A549 (cell line): ENCODE results near the gene SCAMP1. TPM values are rescaled to one million over a fixed set of nuclear protein-coding genes. Genes with fewer than 3 reads are reported as not detected.

Source experiments
- ATAC-seq, 2 experiments: fragments of 200-7000 bp in 1 of 2; fragments of >200 bp in 1 of 2; cut with Nextera tagmentation in 1 of 2; cut with Tn5 transposase in 1 of 2; 3 replicates each; pipeline versions ENCODE4 v1.8.0 to v1.9.1; 2018 to 2020; ENCODE audit warnings: mild to moderate bottlenecking in 1 of 2, moderate library complexity in 1 of 2
- CTCF ChIA-PET: fragments of 300-600 bp; sonication (Branson Sonifier 250); formaldehyde crosslinking; extraction: SDS; loops from one replicate; lab custom pipeline; 2021; ENCODE audit warnings: antibody characterized with exemption, inconsistent platforms; lab: Yijun Ruan, JAX
- POLR2A ChIA-PET: fragments of 350-600 bp; formaldehyde crosslinking; extraction: SDS; loops from one replicate; lab custom pipeline; 2021; ENCODE audit warnings: antibody characterized with exemption, inconsistent platforms; lab: Yijun Ruan, JAX
- DNase-seq, 2 experiments: peaks; one replicate each; pipeline versions ENCODE4 v3.0.0 to v3.0.0-alpha.2; 2011 to 2016; ENCODE audit warnings: low read depth in 1 of 2, low spot score in 1 of 2
- FAIRE-seq: peaks from 2 replicates; lab custom pipeline; 2011; peaks lifted over from hg19 to GRCh38; lab: Jason Lieb, UNC
- H3K27ac ChIP-seq, 2 experiments: fragments of >200 bp; sonication (Bioruptor Twin); formaldehyde crosslinking; 3 replicates each; pipeline ENCODE4 v1.5.1; 2016 to 2017
- H3K4me1 ChIP-seq: fragments of >200 bp; sonication (Bioruptor Twin); formaldehyde crosslinking; 3 replicates; pipeline ENCODE4 v1.6.1; 2016
- H3K4me2 ChIP-seq: fragments of >200 bp; sonication (Bioruptor Twin); formaldehyde crosslinking; 3 replicates; pipeline ENCODE4 v1.6.1; 2016
- H3K4me3 ChIP-seq: fragments of >200 bp; sonication (Bioruptor Twin); formaldehyde crosslinking; 3 replicates; pipeline ENCODE4 v1.5.1; 2016
- H3K9me3 ChIP-seq: fragments of >200 bp; sonication (Bioruptor Twin); formaldehyde crosslinking; 3 replicates; pipeline ENCODE4 v1.6.1; 2016
- ATOH8 ChIP-seq: fragments of 250-450 bp; sonication (Bioruptor Pico); IDR thresholded peaks from 2 replicates; pipeline ENCODE4 v1.5.0; 2020; ENCODE audit warnings: low read depth, mild to moderate bottlenecking, moderate library complexity
- CHD2 ChIP-seq: fragments of 150-350 bp; IDR thresholded peaks from 2 replicates; pipeline ENCODE4 v1.6.1; 2014; ENCODE audit warnings: low read length; ENCODE audit not compliant: partially characterized antibody
- EHMT2 ChIP-seq: fragments of 200-600 bp; sonication (generic); IDR thresholded peaks from 2 replicates; pipeline ENCODE4 v1.6.1; 2016; ENCODE audit warnings: antibody characterized with exemption, low read depth, mild to moderate bottlenecking, moderate library complexity
- EP300 ChIP-seq, 2 experiments: fragments of >200 bp; sonication (Bioruptor Twin); formaldehyde crosslinking; IDR thresholded peaks; 2 replicates in 1 of 2; 3 replicates in 1 of 2; pipeline ENCODE4 v1.6.1; 2016 to 2017
- FOSB ChIP-seq: fragments of 250-450 bp; sonication (Bioruptor Pico); IDR thresholded peaks from 2 replicates; pipeline ENCODE4 v1.5.0; 2020; ENCODE audit warnings: mild to moderate bottlenecking, moderate library complexity
- FOSL2 ChIP-seq, 2 experiments: fragments of 450-650 bp in 1 of 2; fragments of >200 bp in 1 of 2; sonication (Bioruptor Twin) in 1 of 2; formaldehyde crosslinking; IDR thresholded peaks; 2 replicates each; pipeline versions ENCODE4 v1.5.0 to v1.6.1; 2016 to 2020; ENCODE audit warnings: mild to moderate bottlenecking in 1 of 2, moderate library complexity in 1 of 2
- FOXS1 ChIP-seq: fragments of 250-450 bp; sonication (Bioruptor Pico); IDR thresholded peaks from 2 replicates; pipeline ENCODE4 v1.5.0; 2020; ENCODE audit warnings: mild to moderate bottlenecking, moderate library complexity
- HDAC2 ChIP-seq: fragments of 200-600 bp; sonication (generic); IDR thresholded peaks from 2 replicates; pipeline ENCODE4 v1.6.1; 2016
- HEYL ChIP-seq: fragments of 250-450 bp; sonication (Bioruptor Pico); IDR thresholded peaks from 2 replicates; pipeline ENCODE4 v1.8.0; 2021; ENCODE audit warnings: mild to moderate bottlenecking, moderate library complexity
- HOXA7 ChIP-seq: fragments of 250-450 bp; sonication (Bioruptor Pico); IDR thresholded peaks from 2 replicates; pipeline ENCODE4 v1.5.0; 2020; ENCODE audit warnings: mild to moderate bottlenecking, moderate library complexity
- HOXB5 ChIP-seq: fragments of 250-450 bp; sonication (Bioruptor Pico); IDR thresholded peaks from 2 replicates; pipeline ENCODE4 v1.5.0; 2020; ENCODE audit warnings: mild to moderate bottlenecking, moderate library complexity
- KDM5A ChIP-seq: fragments of 200-600 bp; sonication (generic); IDR thresholded peaks from 2 replicates; pipeline ENCODE4 v1.6.1; 2016; ENCODE audit warnings: antibody characterized with exemption, mild to moderate bottlenecking
- MAFK ChIP-seq: fragments of 450-650 bp; IDR thresholded peaks from 2 replicates; pipeline ENCODE4 v1.6.1; 2014; ENCODE audit not compliant: partially characterized antibody
- PBX3 ChIP-seq: IDR thresholded peaks from 2 replicates; pipeline ENCODE4 v1.6.1; 2012
- PHF8 ChIP-seq: fragments of 200-600 bp; sonication (generic); IDR thresholded peaks from 2 replicates; pipeline ENCODE4 v1.6.1; 2016; ENCODE audit warnings: low read depth, mild to moderate bottlenecking, antibody characterized with exemption, moderate library complexity, borderline replicate concordance
- RAD21 ChIP-seq, 2 experiments: fragments of >200 bp in 1 of 2; sonication (Bioruptor Twin) in 1 of 2; formaldehyde crosslinking in 1 of 2; IDR thresholded peaks in 1 of 2; conservative IDR thresholded peaks in 1 of 2; 2 replicates in 1 of 2; 3 replicates in 1 of 2; pipeline ENCODE4 v1.6.1; 2012 to 2018; ENCODE audit warnings: inconsistent platforms in 1 of 2
- RFX5 ChIP-seq: fragments of 450-650 bp; IDR thresholded peaks from 2 replicates; pipeline ENCODE4 v1.7.1; 2014; ENCODE audit warnings: antibody characterized with exemption, mild to moderate bottlenecking, moderate library complexity
- SREBF2 ChIP-seq: fragments of 450-650 bp; IDR thresholded peaks from 2 replicates; pipeline ENCODE4 v1.6.1; 2014; ENCODE audit warnings: mild to moderate bottlenecking, moderate library complexity
- ZC3H11A ChIP-seq: fragments of 450-650 bp; IDR thresholded peaks from 2 replicates; pipeline ENCODE4 v1.6.1; 2014; ENCODE audit warnings: antibody characterized with exemption, mild to moderate bottlenecking
- WGBS: methylation state at CpG from one replicate; pipeline ENCODE4 v1.1.6; 2017; ENCODE audit errors: missing lambda C conversion rate; 5-methylcytosine and 5-hydroxymethylcytosine counted together
- polyA plus RNA-seq, 4 experiments: library from polyadenylated mRNA; depleted of rRNA in 3 of 4; stranded (reverse); fragments of >200 nt; fragmentation: RNase III in 1 of 4; extraction: RNeasy Plus Mini Kit Qiagen cat#74134 plus additional on column Dnase treatment in 1 of 4; gene quantifications; 2 replicates in 3 of 4; 3 replicates in 1 of 4; pipeline ENCODE4 v1.2.3, GENCODE V29; 2011 to 2017
- TF ChIP-seq, protein P1 (sequence below): IDR thresholded peaks from 2 replicates; pipeline ENCODE4 v1.6.1; 2012
- TF ChIP-seq, protein P2 (sequence below): fragments of >200 bp; sonication (Bioruptor Twin); formaldehyde crosslinking; IDR thresholded peaks from 3 replicates; pipeline ENCODE4 v1.5.1; 2016
- TF ChIP-seq, protein P3 (sequence below): fragments of >200 bp; sonication (Bioruptor Twin); formaldehyde crosslinking; IDR thresholded peaks from 3 replicates; pipeline ENCODE4 v1.6.1; 2016
- TF ChIP-seq, protein P4 (sequence below): fragments of >200 bp; sonication (Bioruptor Twin); formaldehyde crosslinking; IDR thresholded peaks from 2 replicates; pipeline ENCODE4 v1.6.1; 2016

The SCAMP1 gene
- polyA plus RNA-seq, 2 of the 4 experiments (the other 2 are of a cell fraction), result 23.8 to 42.2 TPM

DNA sequence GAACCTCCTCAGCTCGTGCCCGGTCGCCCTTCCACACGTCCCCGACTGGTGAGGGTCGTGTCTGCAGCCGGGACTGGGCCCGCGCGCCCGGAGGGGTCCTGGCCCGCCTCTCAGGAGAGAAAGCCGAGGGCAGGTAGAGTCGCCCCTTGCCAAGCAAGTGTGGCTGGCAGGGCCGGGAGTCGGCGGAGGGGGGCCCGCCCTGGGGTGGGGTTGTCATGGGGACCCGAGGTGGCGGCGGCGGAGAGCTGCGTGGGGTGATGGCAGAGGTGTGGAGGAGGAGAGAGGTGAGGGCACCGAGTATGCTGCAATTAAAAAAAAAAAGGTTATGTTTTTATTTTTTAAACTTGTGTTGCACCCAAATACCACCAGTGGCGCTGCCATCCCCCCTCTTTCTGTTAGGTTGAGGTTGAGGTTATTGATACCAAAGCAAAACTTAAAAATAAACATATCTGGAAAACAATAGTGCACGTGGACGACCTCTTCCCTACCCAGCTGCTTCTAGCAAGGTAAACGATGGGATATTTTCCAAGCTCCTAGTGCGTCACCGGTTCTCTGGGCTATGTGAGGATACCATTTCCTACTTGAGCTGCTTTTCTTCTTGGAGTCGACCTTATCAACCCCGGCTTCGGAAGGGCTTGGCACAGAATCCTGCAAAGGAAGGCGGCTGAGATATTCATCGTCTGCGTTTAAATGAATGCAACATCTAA lies 660 bp downstream of the SCAMP1 start:
- CTCF ChIA-PET, result interaction anchor here (0.6 to 1.8 kb wide), 11 partner anchors 10 to 842 kb away, joined by 3 to 7 read pairs (median 4); partner anchors contain the start of gene AP3B1
- 1% methylated on average over 18 of the region's 36 CpGs for WGBS
- POLR2A ChIA-PET, result interaction anchor here (0.6 to 1.7 kb wide), 10 partner anchors 9 to 1164 kb away, joined by 3 to 34 read pairs (median 3); partner anchors contain the start of gene AP3B1
- Histone ChIP-seq H3K4me3 (peak overlapping the region; percentile 96), H3K4me1 (peaks cover 18% of the 10 kb centered on the region), H3K9me3 (no peaks in the 10 kb centered on the region), H3K4me2 (peak overlapping the region; percentile 87), H3K27ac (peak overlapping the region; percentile 96 to 98)
- FAIRE-seq (no peak), ATAC-seq (peak; percentile 55 to 66), DNase-seq (peak; percentile 62 to 68)
- TF ChIP-seq KDM5A, result 0 out of 2 replicates have a peak, but pooled peaks have one; percentile 11
- no peak for TF ChIP-seq EP300 (IDR thresholded peaks at IDR 0.05)
- no peak for TF ChIP-seq FOSB
- TF ChIP-seq, protein P1, sequence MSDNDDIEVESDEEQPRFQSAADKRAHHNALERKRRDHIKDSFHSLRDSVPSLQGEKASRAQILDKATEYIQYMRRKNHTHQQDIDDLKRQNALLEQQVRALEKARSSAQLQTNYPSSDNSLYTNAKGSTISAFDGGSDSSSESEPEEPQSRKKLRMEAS, result peak; percentile 52; the same call in 1 of the 2 replicates
- no peak for TF ChIP-seq ATOH8 (CRISPR knock-in tag)
- peak in 1 of 2 experiments; percentile 10; a peak in 1 of 5 replicates for TF ChIP-seq RAD21 (conservative IDR thresholded peaks at IDR 0.05 in 1 of 2, IDR thresholded peaks at IDR 0.05 in 1 of 2)
- TF ChIP-seq, protein P2, sequence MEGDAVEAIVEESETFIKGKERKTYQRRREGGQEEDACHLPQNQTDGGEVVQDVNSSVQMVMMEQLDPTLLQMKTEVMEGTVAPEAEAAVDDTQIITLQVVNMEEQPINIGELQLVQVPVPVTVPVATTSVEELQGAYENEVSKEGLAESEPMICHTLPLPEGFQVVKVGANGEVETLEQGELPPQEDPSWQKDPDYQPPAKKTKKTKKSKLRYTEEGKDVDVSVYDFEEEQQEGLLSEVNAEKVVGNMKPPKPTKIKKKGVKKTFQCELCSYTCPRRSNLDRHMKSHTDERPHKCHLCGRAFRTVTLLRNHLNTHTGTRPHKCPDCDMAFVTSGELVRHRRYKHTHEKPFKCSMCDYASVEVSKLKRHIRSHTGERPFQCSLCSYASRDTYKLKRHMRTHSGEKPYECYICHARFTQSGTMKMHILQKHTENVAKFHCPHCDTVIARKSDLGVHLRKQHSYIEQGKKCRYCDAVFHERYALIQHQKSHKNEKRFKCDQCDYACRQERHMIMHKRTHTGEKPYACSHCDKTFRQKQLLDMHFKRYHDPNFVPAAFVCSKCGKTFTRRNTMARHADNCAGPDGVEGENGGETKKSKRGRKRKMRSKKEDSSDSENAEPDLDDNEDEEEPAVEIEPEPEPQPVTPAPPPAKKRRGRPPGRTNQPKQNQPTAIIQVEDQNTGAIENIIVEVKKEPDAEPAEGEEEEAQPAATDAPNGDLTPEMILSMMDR, result peak; percentile 18; the same call in 1 of the 3 replicates
- TF ChIP-seq HOXA7 (CRISPR knock-in tag), result no peak
- TF ChIP-seq FOXS1 (CRISPR knock-in tag), result no peak

DNA sequence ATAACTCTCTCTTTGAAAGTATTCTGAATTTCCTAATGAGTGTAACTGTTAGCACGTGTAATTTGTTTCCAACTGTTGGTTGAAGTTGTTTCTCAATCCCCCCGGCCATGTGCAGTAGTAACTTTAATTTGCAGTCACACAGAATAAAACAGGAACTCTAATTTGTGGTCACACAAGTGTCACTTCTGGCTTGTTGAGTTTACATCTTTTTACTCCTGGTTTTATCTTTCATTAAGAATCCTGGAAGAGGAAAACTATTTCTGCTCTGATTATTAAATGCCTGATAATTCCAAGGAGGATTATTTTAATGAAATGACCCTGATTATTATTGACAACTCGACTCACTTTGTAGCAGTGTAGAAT lies 1.2 kb downstream of the SCAMP1 start:
- CTCF ChIA-PET, result interaction anchor here (0.8 to 1.7 kb wide), 5 partner anchors 10 to 549 kb away, joined by 3 to 7 read pairs (median 4); no protein-coding TSS in a partner anchor
- POLR2A ChIA-PET, result interaction anchor here (1.0 to 1.7 kb wide), 3 partner anchors 10 to 68 kb away, joined by 3 to 34 read pairs (median 4); partner anchors contain the start of gene AP3B1
- DNase-seq (no peak), ATAC-seq (no peak), FAIRE-seq (no peak)
- peaks cover 18% of the 10 kb centered on the region for H3K4me1 ChIP-seq
- 17% methylated on average over 3 of the region's 3 CpGs for WGBS
- H3K27ac ChIP-seq, result peak overlapping the region; percentile 96 to 98
- no peak for TF ChIP-seq MAFK
- no peak for TF ChIP-seq HEYL (CRISPR knock-in tag)
- no peak for TF ChIP-seq PHF8
- no peak for TF ChIP-seq ATOH8 (CRISPR knock-in tag)
- TF ChIP-seq SREBF2, result no peak
- TF ChIP-seq CHD2, result no peak
- TF ChIP-seq, protein P3, sequence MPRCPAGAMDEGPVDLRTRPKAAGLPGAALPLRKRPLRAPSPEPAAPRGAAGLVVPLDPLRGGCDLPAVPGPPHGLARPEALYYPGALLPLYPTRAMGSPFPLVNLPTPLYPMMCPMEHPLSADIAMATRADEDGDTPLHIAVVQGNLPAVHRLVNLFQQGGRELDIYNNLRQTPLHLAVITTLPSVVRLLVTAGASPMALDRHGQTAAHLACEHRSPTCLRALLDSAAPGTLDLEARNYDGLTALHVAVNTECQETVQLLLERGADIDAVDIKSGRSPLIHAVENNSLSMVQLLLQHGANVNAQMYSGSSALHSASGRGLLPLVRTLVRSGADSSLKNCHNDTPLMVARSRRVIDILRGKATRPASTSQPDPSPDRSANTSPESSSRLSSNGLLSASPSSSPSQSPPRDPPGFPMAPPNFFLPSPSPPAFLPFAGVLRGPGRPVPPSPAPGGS, result no peak
- TF ChIP-seq, protein P4, sequence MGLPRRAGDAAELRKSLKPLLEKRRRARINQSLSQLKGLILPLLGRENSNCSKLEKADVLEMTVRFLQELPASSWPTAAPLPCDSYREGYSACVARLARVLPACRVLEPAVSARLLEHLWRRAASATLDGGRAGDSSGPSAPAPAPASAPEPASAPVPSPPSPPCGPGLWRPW, result no peak
- TF ChIP-seq PBX3, result no peak
- no peak for TF ChIP-seq RFX5
- no peak for TF ChIP-seq HOXB5 (CRISPR knock-in tag)
- TF ChIP-seq, protein P1, result no peak
- no peak for TF ChIP-seq EHMT2
- no peak for TF ChIP-seq EP300 (IDR thresholded peaks at IDR 0.05)
- TF ChIP-seq ZC3H11A, result no peak
- no peak for TF ChIP-seq FOSL2 (IDR thresholded peaks at IDR 0.05)
- no peak for TF ChIP-seq FOSL2 (CRISPR knock-in tag; IDR thresholded peaks at IDR 0.05)
- no peak for TF ChIP-seq HDAC2
- no peak for TF ChIP-seq RAD21 (conservative IDR thresholded peaks at IDR 0.05 in 1 of 2, IDR thresholded peaks at IDR 0.05 in 1 of 2)
- peak overlapping the region; percentile 87 for H3K4me2 ChIP-seq
- H3K9me3 ChIP-seq, result no peaks in the 10 kb centered on the region
- H3K4me3 ChIP-seq, result peak overlapping the region; percentile 96
